ENCODE measurements around the gene PPP3CB.

GRCh38 chr10:73471226-73471625, 24.6 kb downstream of the PPP3CB start:
- TF ChIP-seq CTCF (IDR thresholded peaks at IDR 0.05; ENCODE audit: poor library complexity) = no peak
- TF ChIP-seq EZH2phosphoT487 (IDR thresholded peaks at IDR 0.05; ENCODE audit: low read depth, severe bottlenecking, unreplicated experiment) = no peak
